ENCODE results near the gene SARM1.
A peak's percentile ranks its signal among the peaks of the same experiment; 100 is the strongest.
"Not testable (repeated sequence)": the region's sequence is repeated elsewhere in the genome, so short reads cannot be mapped to it uniquely, and the experiment has no call there.

Gene SARM1

DNA sequence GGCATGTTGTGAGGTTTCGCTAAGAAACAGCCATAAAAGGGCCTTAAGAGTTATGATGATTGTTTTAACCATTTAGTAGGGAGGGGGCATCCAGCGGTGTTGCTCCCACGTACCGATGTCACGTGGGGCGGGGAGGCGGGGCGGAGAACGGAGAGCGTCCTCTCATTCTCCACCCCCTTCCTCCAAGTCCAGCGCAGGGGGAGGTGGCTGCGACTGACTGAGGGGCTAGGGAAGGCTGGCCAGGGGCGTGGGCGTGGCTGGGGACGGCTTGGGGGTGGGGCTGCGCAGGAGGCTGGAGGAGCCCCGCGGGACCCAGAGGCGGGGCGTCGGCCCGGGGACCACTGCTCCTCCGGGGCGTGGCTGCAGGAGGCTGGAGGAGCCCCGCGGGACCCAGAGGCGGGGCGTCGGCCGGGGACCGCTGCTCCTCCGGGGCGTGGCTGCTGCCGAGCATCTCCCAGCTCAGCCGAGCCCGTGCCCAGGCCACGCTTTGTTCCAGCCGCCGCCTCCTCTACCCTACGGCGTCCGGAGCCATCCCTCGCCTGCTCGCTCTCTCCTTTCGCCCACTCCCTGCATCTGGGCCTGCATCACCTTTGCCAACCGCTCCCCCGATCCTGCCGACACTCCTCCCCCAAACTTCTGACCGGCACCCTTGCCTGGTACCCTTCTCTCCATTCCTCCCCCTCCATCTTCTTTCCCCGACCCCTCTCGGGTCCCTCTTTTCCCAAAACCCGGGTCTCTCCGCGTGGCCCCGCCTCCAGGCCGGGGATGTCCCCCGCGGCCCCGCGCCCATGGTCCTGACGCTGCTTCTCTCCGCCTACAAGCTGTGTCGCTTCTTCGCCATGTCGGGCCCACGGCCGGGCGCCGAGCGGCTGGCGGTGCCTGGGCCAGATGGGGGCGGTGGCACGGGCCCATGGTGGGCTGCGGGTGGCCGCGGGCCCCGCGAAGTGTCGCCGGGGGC is at the start of gene SARM1:
Gene SARM1 (plus strand): TSS at position 450 of the 958 bp plus-strand sequence. CDS start 339 bp downstream, at position 789.
- peak; percentile 62 for DNase-seq (ENCODE audit: low read depth, low spot score)

DNA sequence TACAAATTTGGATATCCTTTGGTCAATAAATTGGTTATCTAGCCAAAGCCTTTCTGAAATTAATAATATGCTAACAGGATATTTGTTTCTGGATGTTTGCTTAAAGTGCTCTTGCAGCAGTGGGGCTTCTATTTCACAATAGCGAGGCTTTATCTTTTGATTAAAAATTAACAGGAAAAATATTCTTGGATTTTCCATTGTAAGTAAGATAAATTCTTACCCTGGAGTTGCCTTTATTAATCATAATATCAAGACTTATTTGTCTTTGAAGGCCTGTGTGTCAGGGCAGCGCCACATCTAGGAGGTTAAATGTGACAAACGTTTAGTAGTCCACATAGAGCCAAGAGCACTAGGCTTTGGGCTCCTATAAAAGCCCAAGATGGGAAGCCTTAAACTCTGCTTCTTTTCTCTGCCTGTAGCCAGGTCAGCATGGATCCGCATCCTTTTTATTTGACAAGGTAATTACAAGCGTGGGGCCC is 47.2 kb upstream of the SARM1 start:
- no peak for DNase-seq (ENCODE audit: low read depth, low spot score)

DNA sequence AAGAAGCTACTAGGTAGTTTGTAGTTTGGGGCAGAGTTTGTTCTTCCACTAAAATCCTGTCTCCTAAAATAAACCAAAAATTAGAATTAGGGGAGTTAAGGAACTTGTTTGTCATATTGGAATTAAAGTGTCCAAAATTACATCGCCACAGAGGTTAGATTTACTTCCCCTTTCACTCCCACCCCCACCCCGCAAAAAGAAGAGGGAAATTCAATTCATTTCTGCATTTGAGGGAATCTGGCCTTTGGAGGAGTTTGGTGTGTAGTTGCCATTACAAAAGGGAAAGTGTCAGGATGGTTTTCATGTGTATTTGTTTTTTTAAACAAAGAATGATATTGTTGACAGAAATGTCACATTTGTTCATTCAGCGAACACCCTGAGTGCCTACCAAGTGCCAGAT is 46.7 kb upstream of the SARM1 start:
- no peak for DNase-seq (ENCODE audit: low read depth, low spot score)

DNA sequence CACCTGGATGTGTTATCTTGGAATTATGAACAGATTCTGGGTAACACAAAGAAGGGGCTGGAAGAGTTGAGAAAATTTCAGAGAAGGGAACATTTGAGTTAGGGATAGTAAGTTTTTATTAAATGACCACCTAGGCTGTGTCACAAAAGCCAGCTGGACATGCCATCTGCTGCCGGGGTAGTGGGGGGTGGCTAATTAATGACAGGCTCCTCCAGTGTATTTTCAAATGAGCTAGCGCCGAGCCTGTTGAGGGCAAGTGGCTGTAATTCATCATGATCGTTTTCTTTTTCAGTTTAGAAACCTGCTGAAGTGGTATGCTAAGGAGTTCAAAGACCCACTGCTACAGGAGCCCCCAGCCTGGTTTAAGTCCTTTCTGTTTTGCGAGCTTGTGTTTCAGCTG is 46.3 kb upstream of the SARM1 start:
- DNase-seq (ENCODE audit: low read depth, low spot score) = no peak

DNA sequence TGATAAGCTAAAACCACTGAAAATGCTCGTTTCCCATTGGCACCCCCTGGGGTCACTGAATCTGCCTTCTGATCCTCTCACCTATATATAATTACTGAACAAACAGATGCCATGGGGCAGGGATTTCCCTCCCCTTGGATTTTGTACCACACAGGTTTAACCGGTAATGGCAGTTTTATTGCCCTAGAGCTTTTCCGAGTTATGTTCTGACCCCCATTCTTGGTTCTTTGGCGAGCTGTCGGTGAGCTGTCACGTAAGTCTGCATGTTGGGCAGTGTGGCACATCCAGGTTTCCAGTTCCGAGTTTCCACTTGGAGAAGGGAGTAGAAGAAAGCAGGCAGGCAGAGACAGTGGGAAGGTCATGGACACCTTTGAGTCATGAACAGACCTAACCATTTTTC is 45.4 kb upstream of the SARM1 start:
- DNase-seq (ENCODE audit: low read depth, low spot score) = no peak

DNA sequence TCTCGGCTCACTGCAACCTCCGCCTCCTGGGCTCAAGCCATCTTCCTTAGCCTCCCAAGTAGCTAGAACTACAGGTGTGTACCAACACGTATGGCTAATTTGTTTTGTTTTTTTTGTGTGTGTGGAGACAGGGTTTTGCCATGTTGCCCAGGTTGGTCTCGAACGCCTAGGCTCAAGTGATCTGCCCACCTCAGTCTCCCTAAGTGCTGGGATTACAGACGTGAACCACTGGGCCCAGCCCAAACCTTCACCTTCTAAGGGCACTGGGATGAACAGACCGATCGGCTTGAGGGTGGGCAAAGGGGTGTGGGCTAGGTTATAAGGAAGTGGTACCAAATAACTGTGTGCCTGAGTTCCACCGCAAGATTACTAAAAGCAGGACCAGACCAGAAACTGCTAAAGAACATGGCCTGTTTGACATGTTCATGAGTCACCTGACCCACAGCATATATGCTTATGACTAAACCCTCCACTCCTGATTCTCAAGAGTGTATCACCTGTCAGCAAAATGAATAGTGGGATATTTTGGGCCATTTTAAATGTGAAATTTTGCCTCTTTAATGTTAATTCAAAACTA is 44.4 kb upstream of the SARM1 start:
- no peak for DNase-seq (ENCODE audit: low read depth, low spot score)

DNA sequence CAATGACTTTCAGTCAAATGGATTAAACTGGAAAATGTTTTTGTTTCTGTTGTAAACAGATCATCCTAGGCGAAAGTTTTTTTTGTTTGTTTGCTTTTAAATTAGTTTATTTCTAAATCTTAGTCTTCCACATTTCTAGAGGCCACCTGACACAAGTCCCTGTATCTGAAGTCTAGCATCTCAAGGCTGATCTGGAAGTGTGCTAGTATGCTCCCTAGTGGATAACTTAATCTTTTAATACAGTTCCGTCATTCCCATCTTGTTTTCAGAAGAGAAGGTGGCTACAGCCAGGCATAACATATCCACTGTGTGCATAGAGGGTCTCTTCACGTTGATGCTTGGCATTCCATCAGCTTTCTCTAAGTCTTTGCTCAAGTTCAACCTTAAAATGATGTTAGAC is 43.8 kb upstream of the SARM1 start:
- no peak for DNase-seq (ENCODE audit: low read depth, low spot score)

DNA sequence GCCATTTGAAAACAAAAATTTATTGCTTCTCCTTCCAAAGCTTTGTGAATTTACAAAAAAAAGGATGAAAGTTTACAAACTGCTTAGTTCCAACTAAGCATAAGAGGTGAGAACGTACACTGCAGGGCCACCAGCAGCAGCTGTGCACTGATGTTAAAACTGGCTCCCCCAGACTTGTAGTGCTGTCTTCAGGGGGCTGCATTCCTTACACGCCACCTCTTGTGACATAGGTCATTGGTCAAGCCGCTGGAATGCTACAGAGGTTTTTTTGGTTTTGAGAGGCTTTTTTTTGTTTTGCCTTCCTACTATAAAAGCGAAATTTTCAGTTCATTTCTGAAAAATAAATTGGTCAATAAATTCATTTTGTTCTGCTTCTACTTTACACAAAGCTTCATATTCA is 43.2 kb upstream of the SARM1 start:
- DNase-seq (ENCODE audit: low read depth, low spot score) = no peak

DNA sequence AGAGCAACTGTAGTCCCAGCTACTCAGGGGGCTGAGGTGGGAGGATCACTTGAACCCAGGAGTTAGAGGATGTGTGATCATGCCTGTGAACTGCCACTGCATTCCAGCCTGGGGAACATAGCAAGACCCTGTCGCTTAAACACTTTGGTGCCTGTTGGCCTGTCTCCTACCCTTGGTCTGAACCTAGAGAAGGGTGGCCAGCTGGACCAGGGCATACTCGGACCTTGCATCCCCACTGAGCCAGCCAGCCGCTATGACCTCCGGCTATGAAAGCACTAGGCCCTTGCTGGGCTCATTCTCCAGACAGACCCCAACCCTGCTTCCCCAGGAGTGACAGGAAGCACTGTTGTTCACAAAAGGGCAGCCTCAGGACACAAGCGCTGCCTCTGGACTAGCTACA is 40.8 kb upstream of the SARM1 start:
- DNase-seq (ENCODE audit: low read depth, low spot score) = no peak

DNA sequence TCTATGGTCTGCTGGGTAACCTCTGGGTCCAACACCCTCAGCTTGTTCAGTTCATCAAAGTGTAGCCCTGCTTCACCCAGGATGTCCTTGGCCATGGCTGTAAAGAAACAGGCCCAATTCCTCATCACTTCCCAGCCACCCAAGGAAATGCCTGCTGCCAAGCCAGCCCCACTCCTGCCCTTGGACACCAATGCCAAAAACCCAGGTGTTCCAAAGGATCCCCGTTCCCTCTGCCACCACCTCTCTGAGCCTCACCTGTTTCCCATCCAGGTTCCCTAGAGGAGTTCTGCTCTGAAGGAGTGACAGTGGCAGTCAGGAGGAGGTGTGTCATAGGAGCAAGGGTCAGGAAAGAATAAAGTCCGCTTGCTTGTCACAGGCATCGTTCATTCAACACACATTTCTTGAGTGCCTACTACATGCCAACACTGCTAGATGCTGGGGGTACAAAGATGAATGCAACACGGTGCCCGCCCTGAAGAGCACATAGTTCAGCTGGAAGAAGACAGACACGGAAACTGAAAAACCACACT is 39.5 kb upstream of the SARM1 start:
- no peak for DNase-seq (ENCODE audit: low read depth, low spot score)

DNA sequence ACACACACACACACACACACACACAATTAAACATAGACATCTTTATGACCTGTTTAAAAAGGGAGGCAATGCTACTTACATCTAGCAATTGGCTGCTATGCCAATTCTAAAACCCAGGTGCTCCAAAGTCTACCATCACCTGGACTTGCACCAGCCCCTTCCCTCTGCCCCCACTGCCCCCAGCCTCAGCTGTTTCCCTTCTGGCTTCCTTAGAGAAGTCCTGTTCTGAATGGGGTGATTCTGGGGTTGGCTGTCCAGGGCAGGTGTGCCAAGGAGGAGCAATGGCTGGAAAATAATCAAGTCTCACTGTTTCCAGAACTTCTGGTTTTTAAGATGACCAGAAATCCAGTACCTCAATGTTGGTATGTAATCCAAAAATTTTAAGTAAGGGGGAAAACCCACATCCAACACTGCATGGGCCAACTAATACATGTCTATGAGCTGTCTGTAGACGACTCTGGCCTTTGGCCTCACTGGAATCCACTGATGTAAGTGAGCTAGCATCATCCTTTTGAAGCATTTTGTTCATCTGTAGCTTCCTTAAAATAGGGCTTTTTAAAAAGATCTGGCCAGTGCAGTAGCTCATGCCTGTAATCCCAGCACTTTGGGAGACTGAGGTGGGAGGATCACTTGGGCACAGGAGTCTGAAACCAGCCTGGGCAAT is 38.3 kb upstream of the SARM1 start:
- no peak for DNase-seq (ENCODE audit: low read depth, low spot score)

DNA sequence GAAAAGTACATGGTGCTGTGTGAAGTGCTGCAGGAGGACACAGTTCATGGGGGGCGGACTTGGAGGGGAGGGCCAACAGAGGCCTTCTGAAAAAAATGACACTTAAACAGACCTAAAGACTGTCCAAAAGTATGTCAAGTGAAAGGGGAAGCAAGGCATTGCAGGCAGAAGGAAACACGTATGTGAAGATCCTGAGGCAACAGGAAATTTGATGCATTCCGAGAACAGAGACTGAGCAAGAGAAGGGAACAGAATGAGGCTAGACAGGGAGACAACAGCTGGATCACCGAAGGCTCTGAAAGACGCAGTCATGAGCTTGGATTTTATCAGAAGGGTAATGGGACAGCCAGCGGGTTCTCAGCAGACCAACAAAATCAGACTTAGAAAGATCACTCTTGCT is 37.3 kb upstream of the SARM1 start:
- no peak for DNase-seq (ENCODE audit: low read depth, low spot score)

DNA sequence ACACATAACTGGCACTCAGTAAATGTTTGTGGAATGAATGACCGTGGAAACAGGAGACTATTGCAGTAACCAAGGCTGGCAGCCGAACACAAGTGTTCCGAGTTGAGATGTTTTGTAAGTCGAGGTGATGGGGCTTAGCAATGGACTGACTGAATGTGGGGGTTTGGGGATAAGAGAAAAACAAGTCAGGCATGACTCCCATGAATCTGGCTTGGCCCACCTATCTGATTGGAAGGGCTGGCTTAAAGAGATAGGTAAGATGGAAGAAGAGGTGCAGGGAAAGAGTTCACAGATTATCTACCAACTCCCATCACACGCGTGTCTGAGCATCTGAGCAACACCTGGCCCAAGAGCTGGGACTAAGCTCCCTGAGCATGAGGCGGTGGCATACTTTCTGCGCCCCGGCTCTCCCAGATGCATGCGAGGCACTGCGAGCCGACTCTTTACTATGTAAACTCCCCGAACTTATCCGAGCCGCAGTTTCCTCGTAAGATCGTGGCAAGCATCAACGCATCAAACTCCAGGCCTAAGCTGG is 36.8 kb upstream of the SARM1 start:
- DNase-seq (ENCODE audit: low read depth, low spot score) = no peak

DNA sequence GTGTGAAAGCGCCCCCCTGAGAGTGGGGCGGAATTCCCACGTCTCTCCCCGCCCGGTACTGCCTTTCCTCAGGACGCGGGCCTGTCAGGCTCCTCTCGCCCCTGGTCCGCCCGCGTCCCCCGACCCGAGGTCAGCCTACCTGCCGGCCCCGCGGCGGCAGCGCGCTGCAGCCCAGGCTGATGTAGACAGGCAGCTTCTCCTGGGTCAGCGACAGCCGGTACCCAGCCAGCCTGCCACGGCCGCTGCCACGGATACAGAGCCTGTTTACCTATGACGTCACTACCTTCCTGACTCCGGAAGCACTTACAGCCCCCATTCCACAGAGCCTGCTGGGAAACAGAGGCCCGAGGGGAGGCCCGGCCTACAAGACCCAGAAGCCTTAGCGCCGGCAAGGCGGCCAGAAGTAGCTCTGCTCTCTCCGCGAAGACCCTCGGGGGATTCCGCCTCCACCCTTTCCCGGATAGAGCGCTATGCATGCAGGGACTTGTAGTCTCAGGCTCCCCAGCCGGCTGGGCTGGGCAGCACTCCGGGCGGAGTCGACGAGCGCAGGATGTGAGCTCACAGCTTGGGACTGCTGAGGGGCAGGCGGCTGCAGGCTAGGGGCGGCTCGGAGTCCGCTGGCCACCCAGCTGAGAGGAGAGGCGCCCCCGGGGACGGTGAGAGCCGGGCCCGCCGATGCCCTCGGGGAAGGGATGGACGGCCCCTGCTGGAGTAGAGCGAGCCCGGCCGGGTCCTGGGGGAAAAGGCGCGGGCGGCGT is 36.1 kb upstream of the SARM1 start, which contains the start of the genes IFT20 and TNFAIP1:
Gene IFT20 (minus strand): TSS at position 272 of the 758 bp plus-strand sequence. CDS start 3,487 bp downstream, outside the sequence.
Gene TNFAIP1 (plus strand): TSS at position 561 of the 758 bp plus-strand sequence. CDS start 3,761 bp downstream, outside the sequence.
- peak; percentile 97 for DNase-seq (ENCODE audit: low read depth, low spot score)

DNA sequence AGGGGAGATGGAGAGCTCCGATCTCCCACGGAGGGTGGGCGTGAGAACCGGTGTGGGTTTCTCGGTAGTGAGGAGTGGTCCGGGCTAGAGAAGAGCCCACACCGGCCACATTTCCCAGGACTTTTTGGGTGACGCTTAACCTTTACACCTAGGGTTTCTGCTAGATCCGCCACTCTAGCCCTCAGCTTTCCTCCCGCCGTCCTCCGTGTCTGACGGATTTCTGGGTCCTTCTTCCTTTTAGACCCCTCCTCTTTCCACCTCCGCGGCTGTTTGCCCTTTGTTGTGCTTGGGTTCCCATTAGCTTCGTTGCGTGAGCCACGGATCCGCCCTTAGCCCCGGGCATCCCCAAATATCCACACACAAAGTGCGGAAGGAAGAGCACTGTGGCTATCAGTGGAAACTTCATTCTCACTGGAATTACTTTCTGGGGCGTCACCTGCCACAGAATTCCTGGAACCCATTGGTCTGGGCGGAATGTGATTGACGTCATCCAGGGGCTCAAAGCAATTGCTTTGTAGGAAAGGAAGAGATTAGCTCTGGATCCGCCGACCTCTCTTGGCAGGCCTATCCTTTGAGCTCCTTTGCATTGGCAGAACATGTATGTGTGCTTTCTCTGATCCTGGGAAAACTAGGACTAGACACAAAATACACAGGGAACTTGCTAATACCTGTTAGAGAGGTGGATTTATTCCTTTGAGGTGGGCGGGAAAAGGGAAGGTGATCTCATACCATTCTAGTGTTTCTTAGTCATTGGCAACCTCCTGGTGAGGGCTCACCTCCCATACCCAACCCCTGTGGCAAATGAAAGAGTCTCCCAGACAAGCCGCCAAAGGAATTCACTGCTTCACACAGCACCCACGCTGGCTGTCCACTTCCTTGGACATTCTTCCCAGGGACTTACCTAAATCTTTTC is 35.3 kb upstream of the SARM1 start:
- DNase-seq (ENCODE audit: low read depth, low spot score) = no peak

DNA sequence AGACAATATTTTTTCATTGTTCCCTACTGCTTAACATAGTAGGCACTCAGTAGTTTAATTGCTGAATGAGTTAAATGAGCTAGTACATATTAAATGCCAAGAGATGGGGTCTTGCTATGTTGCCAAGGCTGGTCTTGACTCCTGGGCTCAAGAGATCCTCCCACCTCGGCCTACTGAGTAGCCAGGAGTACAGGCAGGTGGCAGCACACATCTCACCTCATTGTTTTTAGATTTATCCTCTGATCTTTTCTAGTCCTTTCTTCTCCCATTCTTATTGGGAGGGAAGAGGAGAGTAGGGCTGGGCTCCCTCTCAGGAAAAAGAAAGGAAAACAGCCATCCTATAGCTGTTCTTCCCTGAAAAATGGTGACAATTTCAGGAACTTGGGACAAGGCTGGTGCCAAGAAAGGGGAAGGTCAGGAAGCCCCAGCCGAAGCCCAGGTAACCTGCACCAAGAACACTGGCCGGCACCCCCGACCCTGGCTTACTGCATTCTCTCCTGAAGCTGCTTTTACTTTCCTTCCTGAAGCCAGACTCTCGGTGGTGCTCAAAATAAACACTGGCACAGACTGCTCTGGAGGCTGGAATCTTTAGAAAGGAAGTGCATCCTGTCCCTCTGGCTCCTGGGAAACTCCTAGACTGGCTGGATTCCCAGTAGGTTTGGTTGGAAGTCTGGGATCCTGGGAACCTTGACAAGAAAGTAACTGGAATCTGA is 33.3 kb upstream of the SARM1 start:
- no peak for DNase-seq (ENCODE audit: low read depth, low spot score)

DNA sequence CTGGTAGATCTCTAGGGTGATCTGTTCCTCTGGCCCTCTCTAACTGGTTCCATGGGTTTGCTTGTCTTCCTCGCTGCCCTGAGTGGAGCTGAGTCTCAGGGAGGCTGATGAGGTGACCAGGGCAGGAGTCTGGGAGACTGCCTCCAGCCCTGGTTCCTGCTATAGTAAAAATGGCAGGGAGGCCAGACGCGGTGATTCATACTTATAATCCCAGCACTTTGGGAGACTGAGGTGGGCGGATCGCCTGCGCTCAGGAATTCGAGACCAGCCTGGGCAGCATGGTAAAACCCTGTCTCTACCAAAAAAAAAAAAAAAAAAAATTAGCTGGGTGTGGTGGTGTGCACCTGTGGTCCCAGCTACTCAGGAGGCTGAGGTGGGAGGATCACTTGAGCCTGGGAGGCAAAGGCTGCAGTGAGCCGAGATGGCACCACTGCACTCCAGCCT is 32.7 kb upstream of the SARM1 start:
- not testable (repeated sequence) for DNase-seq (ENCODE audit: low read depth, low spot score)

DNA sequence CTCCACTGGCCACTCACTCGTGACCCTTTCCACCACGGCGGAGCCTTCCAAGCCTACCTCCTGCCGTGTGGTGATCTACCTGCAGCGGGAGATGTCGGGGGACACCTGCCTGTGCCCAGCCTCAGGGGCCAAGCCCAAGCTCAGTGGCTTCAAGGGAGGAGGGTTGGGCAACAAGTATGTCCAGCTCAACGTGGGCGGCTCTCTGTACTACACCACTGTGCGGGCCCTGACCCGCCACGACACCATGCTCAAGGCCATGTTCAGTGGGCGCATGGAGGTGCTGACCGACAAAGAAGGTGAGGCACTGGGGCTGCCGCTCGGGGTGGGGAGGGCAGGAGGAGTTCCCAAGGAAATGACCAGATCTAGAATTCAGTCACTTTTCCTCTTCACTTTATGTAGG is 32.1 kb upstream of the SARM1 start:
- no peak for DNase-seq (ENCODE audit: low read depth, low spot score)

DNA sequence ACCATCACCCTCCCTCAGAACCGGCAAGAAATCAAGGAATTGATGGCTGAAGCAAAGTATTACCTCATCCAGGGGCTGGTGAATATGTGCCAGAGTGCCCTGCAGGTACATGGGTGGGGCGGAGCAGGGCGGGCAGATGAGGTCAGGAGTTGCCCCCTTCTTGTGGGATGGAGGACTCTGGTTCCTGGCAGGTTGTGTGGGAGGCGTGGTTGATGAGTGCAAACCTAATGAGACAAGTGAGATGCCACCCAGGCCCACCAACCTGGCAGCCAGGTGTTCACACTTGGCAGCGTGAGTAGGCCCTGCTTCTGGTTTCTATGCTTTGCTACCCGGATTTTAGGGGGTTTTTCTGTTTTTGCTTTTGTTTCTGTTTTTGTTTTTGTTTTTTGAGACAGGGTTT is 31.1 kb upstream of the SARM1 start:
- DNase-seq (ENCODE audit: low read depth, low spot score) = no peak
